NB4 (cell line): ENCODE measurements around the gene LRCH1.
A peak's percentile ranks its signal among the peaks of the same experiment; 100 is the strongest.

ENCODE experiments used
- DNase-seq: peaks from one replicate; pipeline ENCODE4 v3.0.0; 2010; ENCODE audit warnings: low read depth
- H3K4me3 ChIP-seq: one replicate; pipeline ENCODE4 v1.5.1; 2011; ENCODE audit warnings: mild to moderate bottlenecking, low read depth, low read length, moderate library complexity
- CTCF ChIP-seq: IDR thresholded peaks from one replicate; pipeline ENCODE4 v1.5.1; 2012; ENCODE audit warnings: low read depth, low read length
- MYC ChIP-seq: IDR thresholded peaks from 2 replicates; pipeline ENCODE4 v1.6.1; 2011; ENCODE audit warnings: low read depth, low read length
- POLR2A ChIP-seq: IDR thresholded peaks from 2 replicates; pipeline ENCODE4 v1.6.1; 2011; ENCODE audit warnings: mild to moderate bottlenecking; ENCODE audit not compliant: insufficient read length; ENCODE audit errors: extremely low read depth
- TF ChIP-seq, protein P1 (sequence below): IDR thresholded peaks from 2 replicates; pipeline ENCODE4 v1.6.1; 2011; ENCODE audit warnings: low read depth, low read length

LRCH1 gene

DNA sequence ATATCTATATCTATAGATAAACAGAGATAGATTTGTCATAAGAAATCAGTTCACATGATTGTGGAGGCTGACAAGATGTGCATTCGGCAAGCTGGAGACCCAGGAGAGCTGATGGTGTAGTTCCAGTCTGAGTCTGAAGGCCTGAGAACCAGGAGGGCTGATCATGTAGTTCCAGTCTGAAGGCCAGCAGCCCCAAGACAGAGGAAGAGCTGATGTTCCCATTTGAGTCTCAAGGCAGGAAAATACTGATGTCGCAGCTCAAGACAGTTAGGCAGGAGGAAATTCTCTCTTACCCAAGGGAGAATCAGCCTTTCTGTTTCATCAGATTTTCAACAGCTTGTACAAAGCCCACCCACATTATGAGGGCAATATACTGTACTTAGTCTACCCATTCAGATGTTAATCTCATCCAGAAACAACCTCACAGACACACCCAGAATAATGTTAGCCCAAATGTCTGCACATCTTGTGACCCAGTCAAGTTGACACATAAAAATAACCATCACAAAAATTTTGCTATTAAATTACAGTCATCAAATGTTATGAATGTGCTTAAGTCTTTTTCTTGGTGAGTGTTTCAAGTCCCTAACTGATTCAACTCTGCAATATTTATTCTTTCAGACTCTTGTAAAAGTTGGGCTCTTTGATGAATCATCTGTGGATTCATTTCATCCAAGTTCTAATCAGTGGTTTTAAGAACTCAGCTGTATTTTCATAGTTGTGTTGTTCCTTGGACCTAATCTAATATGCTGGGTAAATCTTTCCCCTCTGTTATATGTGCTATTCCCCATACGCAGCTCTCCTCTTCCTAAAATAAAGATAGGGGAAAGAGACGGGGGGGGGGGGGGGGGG lies 22.7 kb upstream of the LRCH1 start:
- peak; percentile 8 for DNase-seq
- TF ChIP-seq POLR2A, result no peak
- TF ChIP-seq, protein P1, sequence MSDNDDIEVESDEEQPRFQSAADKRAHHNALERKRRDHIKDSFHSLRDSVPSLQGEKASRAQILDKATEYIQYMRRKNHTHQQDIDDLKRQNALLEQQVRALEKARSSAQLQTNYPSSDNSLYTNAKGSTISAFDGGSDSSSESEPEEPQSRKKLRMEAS, result no peak
- no peak for TF ChIP-seq CTCF
- TF ChIP-seq MYC, result no peak
- H3K4me3 ChIP-seq, result no peak overlapping the region

DNA sequence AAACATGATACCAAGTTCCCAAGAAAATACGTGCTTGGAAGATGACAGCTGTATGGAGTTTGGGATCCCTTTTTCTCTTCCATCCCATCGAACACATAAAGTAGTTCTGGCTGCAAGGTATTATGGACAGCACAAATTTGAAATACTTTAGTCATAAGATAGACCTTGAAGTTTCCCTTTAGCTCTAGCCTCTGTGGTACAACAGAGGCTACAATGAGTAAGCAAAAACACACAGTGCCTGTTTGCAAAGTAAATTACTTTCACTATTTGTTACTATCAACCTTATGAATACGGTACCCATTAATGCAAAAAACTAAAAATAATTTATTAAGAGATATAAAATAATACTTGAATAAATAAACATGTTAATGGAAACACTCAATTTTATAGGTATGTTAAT lies 21.0 kb upstream of the LRCH1 start:
- H3K4me3 ChIP-seq, result no peak overlapping the region
- TF ChIP-seq MYC (no peak), POLR2A (no peak), CTCF (no peak)
- TF ChIP-seq, protein P1, result no peak
- DNase-seq, result peak; percentile 26

GRCh38 chr13:46535002-46535401 lies 18.0 kb upstream of the LRCH1 start:
- no peak overlapping the region for H3K4me3 ChIP-seq
- TF ChIP-seq, protein P1, result no peak
- no peak for TF ChIP-seq CTCF
- no peak for DNase-seq

- TF ChIP-seq MYC (no peak), POLR2A (no peak), CTCF (no peak)
- TF ChIP-seq, protein P1, result no peak
- DNase-seq, result no peak
- no peak overlapping the region for H3K4me3 ChIP-seq
These were observed 17.1 kb upstream of the LRCH1 start for GRCh38 chr13:46535825-46536224.

DNA sequence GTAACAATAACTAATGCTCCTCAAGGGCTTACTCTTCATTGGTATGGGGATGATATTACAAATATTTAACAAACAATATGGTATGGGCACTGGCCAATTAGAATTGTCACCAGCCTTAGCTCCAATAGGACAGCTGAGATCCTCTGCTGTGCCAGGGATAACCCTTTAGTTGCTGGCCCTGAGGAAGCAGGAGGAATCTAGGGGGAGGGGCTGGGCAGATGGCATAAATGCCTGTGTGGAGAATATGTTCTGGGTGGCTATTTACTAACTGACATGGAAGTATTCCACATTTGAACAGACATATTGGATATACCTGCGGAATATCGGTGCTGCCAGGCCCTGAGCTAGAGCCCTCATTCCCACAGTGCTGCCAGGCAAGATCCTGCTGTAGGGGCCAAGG lies 16.6 kb upstream of the LRCH1 start:
- no peak for DNase-seq
- TF ChIP-seq POLR2A (no peak), MYC (no peak), CTCF (no peak)
- TF ChIP-seq, protein P1, result no peak
- H3K4me3 ChIP-seq, result no peak overlapping the region
